Measurements from ENCODE around the gene FRAS1. TPM values are rescaled to one million over a fixed set of nuclear protein-coding genes. Genes with fewer than 3 reads are reported as not detected.

FRAS1 gene
- total and polyA plus RNA-seq, 2 of the 8 experiments (the other 6 are each of a cell fraction or from before 2014, with no cell fraction given): 38.5 to 109 TPM

GRCh38 chr4:78566834-78567499 lies 509.8 kb downstream of the FRAS1 start (continued):
- TF ChIP-seq CHD1 (IDR thresholded peaks at IDR 0.05; ENCODE audit: low read depth, low read length) (no peak), BACH1 (IDR thresholded peaks at IDR 0.05; ENCODE audit: low read length) (no peak), SIN3A (conservative IDR thresholded peaks at IDR 0.05 in 1 of 2, IDR thresholded peaks at IDR 0.05 in 1 of 2; ENCODE audit: low read depth in 1 of 2, low read length in 2 of 2) (no peak)

Data from H1 (cell line).